ENCODE measurements around the gene TRIO. TPM values are rescaled to one million over a fixed set of nuclear protein-coding genes. Genes with fewer than 3 reads are reported as not detected.

Gene TRIO
- total and polyA plus RNA-seq, 2 donors (not counting 1 experiment from before 2014, with no cell fraction given) = 134 to 281 TPM

- Histone ChIP-seq H3K4me2 (ENCODE audit: extremely low read depth, insufficient read depth, low read length) (no peak overlapping the region), H3K4me1 (ENCODE audit: control insufficient read depth, extremely low read depth, insufficient read depth, low read length) (no peaks in the 10 kb centered on the region), H3K9ac (ENCODE audit: insufficient read depth, low read length) (no peak overlapping the region), H4K20me1 (ENCODE audit: control insufficient read depth, extremely low read depth, insufficient read depth, low read length) (no peaks in the 10 kb centered on the region), H3K27me3 (ENCODE audit: control insufficient read depth, insufficient read depth, low read length) (peaks cover 2% of the 10 kb centered on the region), H3K79me2 (ENCODE audit: control insufficient read depth, insufficient read depth, low read length) (no peaks in the 10 kb centered on the region), H3K36me3 (ENCODE audit: control insufficient read depth, insufficient read depth, low read length) (no peaks in the 10 kb centered on the region), H2AFZ (ENCODE audit: low read length) (no peak overlapping the region), H3K4me3 (replicated peaks in 1 of 4; ENCODE audit: control extremely low read depth in 1 of 4, insufficient read depth in 1 of 4, low read depth in 3 of 4, low read length in 4 of 4) (no peak overlapping the region), H3K9me3 (ENCODE audit: control insufficient read depth, insufficient read depth, low read depth, low read length) (no peaks in the 10 kb centered on the region), H3K27ac (ENCODE audit: insufficient read depth, low read length) (no peak overlapping the region)
- TF ChIP-seq EZH2 (IDR thresholded peaks at IDR 0.05; ENCODE audit: low read length, missing control alignments) (no peak), CTCF (conservative IDR thresholded peaks at IDR 0.05 in 1 of 2, IDR thresholded peaks at IDR 0.05 in 1 of 2; ENCODE audit: low read depth in 1 of 2, low read length in 2 of 2) (no peak)
- DNase-seq (ENCODE audit: low read depth in 2 of 2) = no peak
These were observed 414.1 kb downstream of the TRIO start for GRCh38 chr5:14557203-14557770.

- no peaks in the 10 kb centered on the region for H3K79me2 ChIP-seq (ENCODE audit: control insufficient read depth, insufficient read depth, low read length)
- TF ChIP-seq CTCF (conservative IDR thresholded peaks at IDR 0.05 in 1 of 2, IDR thresholded peaks at IDR 0.05 in 1 of 2; ENCODE audit: low read depth in 1 of 2, low read length in 2 of 2) (no peak), EZH2 (IDR thresholded peaks at IDR 0.05; ENCODE audit: low read length, missing control alignments) (no peak)
- H3K4me3 ChIP-seq (replicated peaks in 1 of 4; ENCODE audit: control extremely low read depth in 1 of 4, insufficient read depth in 1 of 4, low read depth in 3 of 4, low read length in 4 of 4) = no peak overlapping the region
- DNase-seq (ENCODE audit: low read depth in 2 of 2) = no peak
- no peaks in the 10 kb centered on the region for H3K4me1 ChIP-seq (ENCODE audit: control insufficient read depth, extremely low read depth, insufficient read depth, low read length)
- H2AFZ ChIP-seq (ENCODE audit: low read length) = no peak overlapping the region
- H3K36me3 ChIP-seq (ENCODE audit: control insufficient read depth, insufficient read depth, low read length) = no peaks in the 10 kb centered on the region
- no peak overlapping the region for H3K4me2 ChIP-seq (ENCODE audit: extremely low read depth, insufficient read depth, low read length)
- peaks cover 2% of the 10 kb centered on the region for H3K27me3 ChIP-seq (ENCODE audit: control insufficient read depth, insufficient read depth, low read length)
- H4K20me1 ChIP-seq (ENCODE audit: control insufficient read depth, extremely low read depth, insufficient read depth, low read length) = no peaks in the 10 kb centered on the region
- H3K27ac ChIP-seq (ENCODE audit: insufficient read depth, low read length) = no peak overlapping the region
- no peaks in the 10 kb centered on the region for H3K9me3 ChIP-seq (ENCODE audit: control insufficient read depth, insufficient read depth, low read depth, low read length)
- no peak overlapping the region for H3K9ac ChIP-seq (ENCODE audit: insufficient read depth, low read length)
These were observed 414.8 kb downstream of the TRIO start for GRCh38 chr5:14557791-14558415.

Other genes starting within 250 kb of the TRIO start
- gene DNAH5, start 198.7 kb upstream of the TRIO start, total RNA-seq = 0.77 and 3.1 TPM in 2 replicates
- gene DNAH5, start 198.7 kb upstream of the TRIO start, polyA plus RNA-seq = 2.1 and 2.5 TPM in 2 replicates